ENCODE results near the gene AQP12B. TPM values are rescaled to one million over a fixed set of nuclear protein-coding genes. Genes with fewer than 3 reads are reported as not detected.

Gene AQP12B
- total and polyA plus RNA-seq, 2 of the 8 experiments (the other 6 are each of a cell fraction or from before 2014, with no cell fraction given) = not detected

GRCh38 chr2:240647503-240648154 is 35.1 kb downstream of the AQP12B start:
- WGBS, 2 experiments (ENCODE audit: extremely low coverage in 1 of 2, insufficient coverage in 1 of 2, insufficient read length in 1 of 2, insufficient replicate concordance in 2 of 2, low coverage in 1 of 2, low lambda C conversion rate in 2 of 2, missing lambda C conversion rate in 1 of 2) = 90% methylated on average over 20 of the region's 22 CpGs; no CpG with 5 or more reads in 1 of the 2 experiments
- Histone ChIP-seq H2BK20ac (ENCODE audit: low read length) (no peak overlapping the region), H3K4ac (replicated peaks; ENCODE audit: insufficient read length, low read depth, low read length) (no peak overlapping the region), H3K4me2 (ENCODE audit: insufficient read depth in 1 of 2, low read depth in 2 of 2, low read length in 2 of 2) (no peak overlapping the region), H3K23ac (ENCODE audit: insufficient read length) (no peak overlapping the region), H3K9me3 (ENCODE audit: insufficient read depth in 2 of 2, low read depth in 1 of 2, low read length in 1 of 2) (no peaks in the 10 kb centered on the region), H2AFZ (ENCODE audit: low read length) (no peak overlapping the region), H4K8ac (ENCODE audit: extremely low read depth, insufficient read depth, low read length) (no peak overlapping the region), H4K5ac (ENCODE audit: insufficient read length, low read depth, low read length) (no peak overlapping the region), H3K36me3 (ENCODE audit: control insufficient read depth in 2 of 4, insufficient read depth in 4 of 4, low read length in 3 of 4) (no peaks in the 10 kb centered on the region), H3K56ac (replicated peaks; ENCODE audit: insufficient read length, low read depth, low read length) (no peak overlapping the region), H3K23me2 (ENCODE audit: low read depth, low read length) (no peaks in the 10 kb centered on the region), H3K4me3 (ENCODE audit: extremely low read depth in 1 of 4, insufficient read depth in 2 of 4, low read depth in 3 of 4, low read length in 4 of 4) (no peak overlapping the region), H2BK15ac (ENCODE audit: low read length) (no peak overlapping the region), H2AK5ac (ENCODE audit: low read depth, low read length) (no peak overlapping the region), H3K9ac (replicated peaks in 1 of 4; ENCODE audit: extremely low read depth in 1 of 4, low read depth in 3 of 4, low read length in 3 of 4) (no peak overlapping the region), H3K27ac (ENCODE audit: low read depth, low read length) (no peak overlapping the region), H3K79me2 (ENCODE audit: control insufficient read depth in 1 of 2, insufficient read depth in 2 of 2, low read length in 2 of 2) (no peaks in the 10 kb centered on the region), H3K18ac (ENCODE audit: extremely low read depth, low read length) (no peak overlapping the region), H2BK120ac (replicated peaks; ENCODE audit: low read depth, low read length) (no peak overlapping the region), H3K4me1 (replicated peaks in 1 of 4; ENCODE audit: control insufficient read depth in 3 of 4, insufficient read depth in 4 of 4, low read length in 3 of 4) (peaks cover 0 to 10% (median 6%) of the 10 kb centered on the region in 4 experiments; a peak in 5 of 7 replicates), H2BK5ac (ENCODE audit: low read depth, low read length) (no peak overlapping the region), H3K27me3 (replicated peaks in 1 of 4; ENCODE audit: control insufficient read depth in 3 of 4, extremely low read depth in 1 of 4, insufficient read depth in 3 of 4, low read length in 3 of 4) (peaks cover 0 to 4% (median 2%) of the 10 kb centered on the region in 4 experiments; a peak in 3 of 7 replicates), H3K14ac (ENCODE audit: insufficient read length) (no peak overlapping the region), H4K91ac (replicated peaks; ENCODE audit: insufficient read length, low read length) (no peak overlapping the region), H4K20me1 (replicated peaks in 1 of 2; ENCODE audit: control insufficient read depth in 1 of 2, insufficient read depth in 2 of 2, low read length in 2 of 2) (no peaks in the 10 kb centered on the region), H3K79me1 (ENCODE audit: low read depth, low read length) (no peaks in the 10 kb centered on the region), H2BK12ac (ENCODE audit: low read depth, low read length) (no peak overlapping the region)
- ChIA-PET POLR2A (ENCODE audit: partially characterized antibody) (no interaction called here), CTCF (ENCODE audit: partially characterized antibody) (interaction anchor here (1.5 to 2.0 kb wide), 2 partner anchors 9 to 44 kb away, joined by 4 to 6 read pairs; no protein-coding TSS in a partner anchor)
- DNase-seq (ENCODE audit: low read depth in 1 of 2, low spot score in 2 of 2) (peak in 1 of 2 experiments; percentile 36), FAIRE-seq (no peak)
- TF ChIP-seq SIRT6 (IDR thresholded peaks at IDR 0.05; ENCODE audit: low read length) = no peak
- TF ChIP-seq SP2 (IDR thresholded peaks at IDR 0.05; ENCODE audit: low read length) = no peak
- TF ChIP-seq JUND (IDR thresholded peaks at IDR 0.05; ENCODE audit: low read length) = no peak
- no peak for TF ChIP-seq FOSL1 (IDR thresholded peaks at IDR 0.05; ENCODE audit: insufficient read depth, low read depth, low read length)
- no peak for TF ChIP-seq CTBP2 (IDR thresholded peaks at IDR 0.05; ENCODE audit: borderline replicate concordance, insufficient read depth, insufficient read length, low read length)
- TF ChIP-seq TEAD4 (IDR thresholded peaks at IDR 0.05; ENCODE audit: low read depth, low read length) = no peak
- TF ChIP-seq RNF2 (IDR thresholded peaks at IDR 0.05; ENCODE audit: borderline replicate concordance, low read depth, low read length, missing control alignments, poor library complexity, severe bottlenecking) = no peak
- no peak for TF ChIP-seq YY1 (IDR thresholded peaks at IDR 0.05; ENCODE audit: low read depth, low read length)
- TF ChIP-seq POLR2AphosphoS5 (IDR thresholded peaks at IDR 0.05; ENCODE audit: low read depth, low read length) = no peak
- TF ChIP-seq BRCA1 (IDR thresholded peaks at IDR 0.05; ENCODE audit: low read depth, low read length) = no peak
- TF ChIP-seq MAFK (IDR thresholded peaks at IDR 0.05; ENCODE audit: low read depth, low read length) = no peak
- no peak for TF ChIP-seq BCL11A (IDR thresholded peaks at IDR 0.05; ENCODE audit: low read depth in 2 of 2, low read length in 2 of 2)
- TF ChIP-seq ATF3 (IDR thresholded peaks at IDR 0.05; ENCODE audit: insufficient read depth, low read depth, low read length) = no peak
